Spleen (tissue), 7 donors: ENCODE data around the gene METTL13.

ENCODE experiments used
- POLR2A ChIP-seq, 3 donors: fragments of 450-650 bp; IDR thresholded peaks; one replicate each; pipeline ENCODE4 v1.5.1; 2017; ENCODE audit warnings: antibody characterized with exemption in 3 of 3, mild to moderate bottlenecking in 1 of 3
- POLR2AphosphoS5 ChIP-seq, 3 donors: sonication (generic); formaldehyde crosslinking; IDR thresholded peaks; one replicate each; pipeline ENCODE4 v1.5.1; 2017; ENCODE audit warnings: antibody characterized with exemption in 3 of 3
- TF ChIP-seq, protein P1 (sequence below), 11 experiments: fragments of 200-600 bp in 7 of 11; fragments of 450-650 bp in 4 of 11; sonication (generic) in 4 of 11; IDR thresholded peaks in 8 of 11; conservative IDR thresholded peaks in 3 of 11; 1 replicate in 7 of 11; 2 replicates in 4 of 11; pipeline versions ENCODE4 v1.4.0 to v1.8.0; 2016 to 2021; ENCODE audit warnings: antibody characterized with exemption in 11 of 11, inconsistent platforms in 4 of 11, mild to moderate bottlenecking in 1 of 11
- donor health status: DM: no; HTN: no; CAD: no; lungs with moderate emphysema.
- donor health status: DM: no; HTN: no; CAD: no.
- donor health status: DM: no; HTN: no; CAD: no.

DNA sequence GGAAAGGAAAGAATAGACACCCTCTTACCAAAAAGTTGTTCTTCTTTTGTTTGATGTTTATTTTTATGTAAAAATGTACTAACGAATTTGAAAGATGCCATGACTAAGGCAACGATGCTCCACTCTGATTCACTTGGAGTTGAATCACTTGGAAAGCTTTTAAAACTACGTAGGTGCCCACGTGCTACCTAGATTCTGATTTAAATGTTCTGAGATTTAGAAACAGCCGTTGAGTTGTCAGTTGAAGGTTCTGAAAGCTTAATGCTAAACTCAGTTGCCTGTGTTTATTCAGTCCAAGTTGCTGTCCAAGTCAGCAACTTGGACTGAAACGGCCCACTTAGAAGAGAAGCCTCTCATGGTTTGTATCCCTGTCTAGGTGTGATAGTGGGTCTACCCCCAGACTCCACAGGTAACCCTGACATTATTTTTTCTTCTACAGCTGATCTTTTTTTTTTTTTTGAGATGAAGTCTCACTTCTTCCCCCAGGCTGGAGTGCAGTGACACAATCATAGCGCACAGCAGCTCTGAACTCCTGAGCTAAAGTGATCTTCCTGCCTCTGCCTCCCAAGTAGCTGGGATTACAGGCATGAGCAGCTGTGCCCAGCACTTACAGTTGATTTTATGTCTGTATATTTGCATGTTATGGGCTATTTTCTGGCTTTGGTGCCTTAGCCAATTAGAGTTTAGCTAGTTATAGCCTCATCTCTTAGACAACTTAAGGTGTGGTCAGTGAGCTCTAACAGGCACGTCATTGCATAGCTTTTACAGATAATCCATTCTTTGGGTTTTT is 38.2 kb upstream of the METTL13 start:
- TF ChIP-seq, protein P1, sequence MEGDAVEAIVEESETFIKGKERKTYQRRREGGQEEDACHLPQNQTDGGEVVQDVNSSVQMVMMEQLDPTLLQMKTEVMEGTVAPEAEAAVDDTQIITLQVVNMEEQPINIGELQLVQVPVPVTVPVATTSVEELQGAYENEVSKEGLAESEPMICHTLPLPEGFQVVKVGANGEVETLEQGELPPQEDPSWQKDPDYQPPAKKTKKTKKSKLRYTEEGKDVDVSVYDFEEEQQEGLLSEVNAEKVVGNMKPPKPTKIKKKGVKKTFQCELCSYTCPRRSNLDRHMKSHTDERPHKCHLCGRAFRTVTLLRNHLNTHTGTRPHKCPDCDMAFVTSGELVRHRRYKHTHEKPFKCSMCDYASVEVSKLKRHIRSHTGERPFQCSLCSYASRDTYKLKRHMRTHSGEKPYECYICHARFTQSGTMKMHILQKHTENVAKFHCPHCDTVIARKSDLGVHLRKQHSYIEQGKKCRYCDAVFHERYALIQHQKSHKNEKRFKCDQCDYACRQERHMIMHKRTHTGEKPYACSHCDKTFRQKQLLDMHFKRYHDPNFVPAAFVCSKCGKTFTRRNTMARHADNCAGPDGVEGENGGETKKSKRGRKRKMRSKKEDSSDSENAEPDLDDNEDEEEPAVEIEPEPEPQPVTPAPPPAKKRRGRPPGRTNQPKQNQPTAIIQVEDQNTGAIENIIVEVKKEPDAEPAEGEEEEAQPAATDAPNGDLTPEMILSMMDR (IDR thresholded peaks at IDR 0.05 in 8 of 11, conservative IDR thresholded peaks at IDR 0.05 in 3 of 11) = no peak
- TF ChIP-seq POLR2AphosphoS5 (IDR thresholded peaks at IDR 0.05) (no peak), POLR2A (IDR thresholded peaks at IDR 0.05) (no peak)
